GM10248 (cell line): Measurements from ENCODE around the gene TIGD7.

Experiments
- CTCF ChIA-PET: fragments of 300-600 bp; sonication (Branson Sonifier 250); formaldehyde crosslinking; extraction: SDS; loops from one replicate; lab custom pipeline; 2021; ENCODE audit warnings: antibody characterized with exemption; lab: Yijun Ruan, JAX
- POLR2A ChIA-PET: fragments of 350-650 bp; sonication (Branson Sonifier 250); formaldehyde crosslinking; extraction: SDS; loops from one replicate; lab custom pipeline; 2020; ENCODE audit warnings: antibody characterized with exemption; lab: Yijun Ruan, JAX
- DNase-seq: peaks from one replicate; pipeline ENCODE4 v3.0.0; 2012; ENCODE audit errors: extremely low spot score
- CTCF ChIP-seq: IDR thresholded peaks from 2 replicates; pipeline ENCODE4 v1.5.1; 2012; ENCODE audit warnings: mild to moderate bottlenecking, low read depth; ENCODE audit errors: extremely low read depth, missing control alignments, control extremely low read depth

TIGD7 gene

GRCh38 chr16:3264137-3265036 is 40.8 kb downstream of the TIGD7 start:
- TF ChIP-seq CTCF, result peak; percentile 39
- CTCF ChIA-PET, result interaction anchor here (0.9 kb wide), 1 partner anchor 22 kb away, joined by 3 read pairs; no protein-coding TSS in a partner anchor
- POLR2A ChIA-PET, result interaction anchor here (1.6 kb wide), 1 partner anchor 19 kb away, joined by 4 read pairs; the partner anchor contains the start of gene ZNF263
- DNase-seq, result peak; percentile 98

- ChIA-PET POLR2A (no interaction called here), CTCF (interaction anchor here (0.9 kb wide), 1 partner anchor 9 kb away, joined by 3 read pairs; no protein-coding TSS in a partner anchor)
- TF ChIP-seq CTCF, result no peak
- DNase-seq, result no peak
Measured at GRCh38 chr16:3262517-3262916, 42.7 kb downstream of the TIGD7 start.

GRCh38 chr16:3259836-3260235 is 45.4 kb downstream of the TIGD7 start:
- TF ChIP-seq CTCF, result no peak
- CTCF ChIA-PET, result no interaction called here
- no peak for DNase-seq
- POLR2A ChIA-PET, result no interaction called here

- POLR2A ChIA-PET, result no interaction called here
- no peak for TF ChIP-seq CTCF
- CTCF ChIA-PET, result no interaction called here
- no peak for DNase-seq
Measured at GRCh38 chr16:3256866-3257465, 48.3 kb downstream of the TIGD7 start.

- no peak for DNase-seq
- CTCF ChIA-PET, result no interaction called here
- no peak for TF ChIP-seq CTCF
- POLR2A ChIA-PET, result no interaction called here
Measured at GRCh38 chr16:3256146-3256865, 48.9 kb downstream of the TIGD7 start, which contains the start of gene MEFV. Gene MEFV, minus strand, starts transcription at chr16:3256633. Its CDS starts 46 bp downstream, at chr16:3256587.

- CTCF ChIA-PET, result interaction anchor here (1.5 to 1.7 kb wide), 2 partner anchors 8 to 13 kb away, joined by 3 read pairs; no protein-coding TSS in a partner anchor
Measured at GRCh38 chr16:3254309-3254708, 50.9 kb downstream of the TIGD7 start.

More at GRCh38 chr16:3254309-3254708, 50.9 kb downstream of the TIGD7 start:
- DNase-seq, result no peak
- no peak for TF ChIP-seq CTCF
- POLR2A ChIA-PET, result no interaction called here
